HepG2 (cell line): Measurements from ENCODE around the gene CCDC144A.
"Not testable (repeated sequence)": the region's sequence is repeated elsewhere in the genome, so short reads cannot be mapped to it uniquely, and the experiment has no call there.

Source experiments
- EP300 ChIP-seq, 3 experiments: sonication (generic) in 1 of 3; formaldehyde crosslinking in 1 of 3; IDR thresholded peaks; 2 replicates each; pipeline versions ENCODE4 v1.5.1 to v1.6.1; 2011 to 2020; ENCODE audit warnings: low read depth in 2 of 3, low read length in 2 of 3, borderline replicate concordance in 1 of 3, improper control_type of control experiment in 1 of 3, mild to moderate bottlenecking in 1 of 3, missing genetic modification reagents in 1 of 3, moderate library complexity in 1 of 3
- EZH2 ChIP-seq: conservative IDR thresholded peaks from 2 replicates; pipeline ENCODE4 v1.6.1; 2012; ENCODE audit warnings: mild to moderate bottlenecking, low read depth, low read length, moderate library complexity
- HES4 ChIP-seq: sonication (generic); formaldehyde crosslinking; IDR thresholded peaks from 2 replicates; pipeline ENCODE4 v1.9.0; 2021; ENCODE audit warnings: mild to moderate bottlenecking, missing genetic modification reagents, borderline replicate concordance
- TGIF2 ChIP-seq: IDR thresholded peaks from 2 replicates; pipeline ENCODE4 v1.6.1; 2016; ENCODE audit warnings: control low read depth, missing compliant biosample characterization
- TF ChIP-seq, protein P1 (sequence below): sonication (generic); formaldehyde crosslinking; IDR thresholded peaks from 2 replicates; pipeline ENCODE4 v1.5.0; 2020; ENCODE audit warnings: mild to moderate bottlenecking, missing genetic modification reagents, moderate library complexity

DNA sequence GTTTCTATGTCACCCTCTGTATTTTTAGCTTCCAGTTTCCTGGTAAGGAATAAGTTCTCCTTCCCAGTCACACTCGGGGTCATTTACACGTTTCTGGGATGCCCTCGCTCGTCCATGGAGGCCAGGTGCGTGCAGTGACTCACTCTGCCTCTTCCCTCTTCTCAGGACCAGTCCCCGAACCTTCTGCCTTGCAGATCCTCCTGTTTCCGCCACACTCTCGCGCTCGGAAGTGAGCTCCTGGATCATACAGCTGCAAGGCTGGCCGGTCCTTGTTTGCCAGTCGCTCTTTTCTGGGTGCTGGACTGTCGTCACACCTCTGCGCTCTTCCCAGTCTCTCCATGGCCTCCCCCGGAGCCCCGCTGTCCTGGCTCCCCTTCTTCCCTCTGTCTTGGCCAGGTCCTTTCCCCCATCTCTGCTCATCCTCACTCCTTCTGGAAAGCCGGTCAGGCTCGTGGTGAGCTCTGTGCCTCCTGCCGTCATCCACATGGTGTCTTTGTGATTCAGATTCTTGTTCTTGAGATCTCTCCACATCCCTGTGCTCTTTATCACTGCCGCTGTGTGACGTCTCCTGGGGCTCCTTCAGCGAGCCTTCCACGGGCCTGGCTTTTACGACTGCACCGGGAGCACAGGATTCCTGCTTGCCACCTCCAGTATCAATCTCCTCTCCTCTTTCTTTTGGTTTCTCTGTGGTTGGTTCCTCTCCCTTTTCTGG, 55.6 kb downstream of the CCDC144A start:
- not testable (repeated sequence) for TF ChIP-seq EZH2; TGIF2 (CRISPR knock-in tag); HES4; EP300 (IDR thresholded peaks at IDR 0.05; ENCODE audit: low read depth in 2 of 2, low read length in 2 of 2); EP300 (CRISPR knock-in tag; IDR thresholded peaks at IDR 0.05; ENCODE audit: borderline replicate concordance)
- TF ChIP-seq, protein P1, sequence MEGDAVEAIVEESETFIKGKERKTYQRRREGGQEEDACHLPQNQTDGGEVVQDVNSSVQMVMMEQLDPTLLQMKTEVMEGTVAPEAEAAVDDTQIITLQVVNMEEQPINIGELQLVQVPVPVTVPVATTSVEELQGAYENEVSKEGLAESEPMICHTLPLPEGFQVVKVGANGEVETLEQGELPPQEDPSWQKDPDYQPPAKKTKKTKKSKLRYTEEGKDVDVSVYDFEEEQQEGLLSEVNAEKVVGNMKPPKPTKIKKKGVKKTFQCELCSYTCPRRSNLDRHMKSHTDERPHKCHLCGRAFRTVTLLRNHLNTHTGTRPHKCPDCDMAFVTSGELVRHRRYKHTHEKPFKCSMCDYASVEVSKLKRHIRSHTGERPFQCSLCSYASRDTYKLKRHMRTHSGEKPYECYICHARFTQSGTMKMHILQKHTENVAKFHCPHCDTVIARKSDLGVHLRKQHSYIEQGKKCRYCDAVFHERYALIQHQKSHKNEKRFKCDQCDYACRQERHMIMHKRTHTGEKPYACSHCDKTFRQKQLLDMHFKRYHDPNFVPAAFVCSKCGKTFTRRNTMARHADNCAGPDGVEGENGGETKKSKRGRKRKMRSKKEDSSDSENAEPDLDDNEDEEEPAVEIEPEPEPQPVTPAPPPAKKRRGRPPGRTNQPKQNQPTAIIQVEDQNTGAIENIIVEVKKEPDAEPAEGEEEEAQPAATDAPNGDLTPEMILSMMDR (CRISPR knock-in tag): not testable (repeated sequence)
